GM18951 (cell line): ENCODE data around the gene ERF.

Source experiments
- POLR2A ChIP-seq: IDR thresholded peaks from 4 replicates; pipeline ENCODE4 v1.6.1; 2011; ENCODE audit warnings: mild to moderate bottlenecking; ENCODE audit not compliant: insufficient read length, insufficient read depth; ENCODE audit errors: extremely low read depth
- in situ Hi-C: fragments of 300-500 bp; cut with MboI; formaldehyde crosslinking; loops from one replicate; pipeline ENCODE4 v1.12.0; 2022; ENCODE audit warnings: low sequenced_read_pairs, mixed read lengths, inconsistent platforms; ENCODE audit not compliant: unreplicated experiment

The ERF gene

DNA sequence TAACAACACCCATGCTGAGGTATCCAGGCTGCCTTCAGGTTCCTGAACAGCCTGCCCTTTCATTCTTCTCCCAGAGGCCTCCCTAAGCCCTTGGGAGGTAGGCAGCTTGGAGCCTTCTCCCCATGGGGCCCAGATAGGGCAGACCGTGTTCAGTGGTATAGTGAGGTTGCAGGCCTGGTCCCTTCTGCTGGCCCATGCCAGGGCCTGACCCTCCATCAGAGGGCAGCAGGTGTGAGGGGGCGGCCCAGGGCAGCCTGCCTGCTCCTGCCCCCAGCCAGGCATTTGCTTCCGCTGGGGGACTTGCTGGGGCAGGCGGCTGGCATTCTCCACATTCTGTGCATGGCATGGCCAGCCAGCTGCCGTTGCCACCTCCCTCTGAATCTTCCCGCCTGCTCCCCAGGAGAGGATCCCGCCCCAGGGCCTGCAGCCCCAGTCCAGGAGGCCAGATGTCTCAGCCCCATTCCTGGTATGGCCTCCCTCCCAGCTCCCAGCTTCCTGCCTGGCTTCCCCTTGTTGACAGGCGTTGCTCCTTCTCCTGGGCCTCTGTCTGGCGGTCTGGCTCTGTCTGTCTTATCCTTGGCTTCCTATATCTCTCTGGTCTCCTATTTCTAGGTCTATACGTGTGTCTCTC lies 23.0 kb upstream of the ERF start:
- in situ Hi-C loops, result loop anchor here (25.0 kb wide), 1 partner anchor 166 kb away; no protein-coding TSS in a partner anchor

DNA sequence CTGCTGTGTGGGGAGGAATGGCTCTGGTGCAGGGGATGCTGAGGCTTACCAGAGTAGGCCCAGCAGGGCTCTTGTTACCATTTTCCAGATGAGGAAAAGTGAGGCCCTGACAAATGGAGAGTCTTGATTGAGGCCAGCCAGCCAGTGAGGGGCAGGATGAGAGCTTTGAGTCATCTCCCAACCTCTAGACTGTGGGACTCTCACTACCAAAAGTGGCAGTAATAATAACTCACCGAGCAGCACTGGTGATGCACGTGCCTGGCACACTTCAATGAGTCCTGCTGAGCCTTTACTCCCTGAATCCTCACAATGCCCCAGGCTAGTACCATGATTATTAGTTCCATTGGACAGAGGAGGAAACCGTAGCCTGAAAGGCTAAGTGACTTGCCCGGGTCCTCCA lies 21.9 kb upstream of the ERF start:
- in situ Hi-C loops, result loop anchor here (25.0 kb wide), 1 partner anchor 165 kb away; no protein-coding TSS in a partner anchor
- no peak for TF ChIP-seq POLR2A

More for the DNA sequence above, 23.0 kb upstream of the ERF start:
- TF ChIP-seq POLR2A, result no peak

DNA sequence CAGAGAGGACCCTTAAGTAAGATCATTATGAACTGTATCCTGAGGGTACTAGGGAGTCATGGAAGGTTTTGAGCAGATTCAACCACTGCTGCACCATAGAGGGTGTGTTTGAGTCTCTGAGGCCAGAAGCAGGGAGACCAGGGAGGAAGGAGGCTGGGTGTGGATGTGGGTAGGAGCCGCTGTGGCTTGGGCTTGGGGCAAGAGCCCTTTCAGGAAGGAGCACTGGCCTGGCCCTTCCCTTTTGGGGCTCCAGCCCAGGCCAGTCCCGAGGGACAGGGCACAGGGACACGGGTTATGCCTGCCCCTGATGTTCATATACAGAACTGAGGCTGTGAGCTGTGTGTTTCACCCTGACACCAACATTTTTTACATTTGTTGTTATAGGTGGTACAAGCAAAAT lies 21.4 kb upstream of the ERF start:
- in situ Hi-C loops, result loop anchor here (25.0 kb wide), 1 partner anchor 164 kb away; no protein-coding TSS in a partner anchor
- no peak for TF ChIP-seq POLR2A

DNA sequence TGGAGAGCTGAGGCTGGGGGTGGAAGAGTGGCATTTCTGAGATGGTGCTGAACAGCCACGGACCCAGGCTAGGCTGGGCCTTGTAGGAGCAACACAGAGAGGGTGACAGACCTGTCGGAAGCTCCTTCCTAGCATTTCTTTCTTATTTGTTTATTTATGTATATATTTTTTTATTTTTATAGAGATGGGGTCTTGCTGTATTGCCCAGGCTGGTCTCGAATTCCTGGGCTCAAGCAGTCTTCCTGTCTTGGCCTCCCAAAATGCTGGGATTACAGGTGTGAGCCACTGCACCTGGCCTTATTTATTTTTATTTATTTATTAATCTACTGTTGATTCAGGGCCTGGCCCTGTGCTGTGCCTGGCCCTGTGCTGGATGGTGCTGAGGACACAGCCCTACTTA lies 20.6 kb upstream of the ERF start:
- in situ Hi-C loops, result loop anchor here (25.0 kb wide), 1 partner anchor 163 kb away; no protein-coding TSS in a partner anchor
- TF ChIP-seq POLR2A, result no peak

DNA sequence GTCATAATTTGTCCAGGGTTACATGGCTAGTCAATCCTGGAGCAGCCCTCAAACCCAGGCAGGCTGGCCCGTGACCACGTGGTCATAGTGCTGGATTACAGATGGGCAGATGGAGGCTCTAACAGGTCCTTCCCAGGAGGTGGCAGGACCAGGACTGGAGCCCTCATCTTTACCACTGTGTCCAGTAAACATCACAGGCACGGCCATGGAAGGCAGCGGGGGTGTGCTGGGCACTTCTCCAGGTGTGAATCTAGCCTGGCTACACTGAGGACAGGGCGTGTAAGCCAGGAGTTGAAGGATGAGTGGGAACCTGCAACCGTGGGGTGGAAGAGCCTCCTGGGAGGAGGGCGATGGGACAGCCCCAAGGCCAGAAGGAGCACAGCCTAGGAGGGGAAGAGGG lies 20.2 kb upstream of the ERF start:
- TF ChIP-seq POLR2A, result no peak
- in situ Hi-C loops, result loop anchor here (25.0 kb wide), 1 partner anchor 163 kb away; no protein-coding TSS in a partner anchor

DNA sequence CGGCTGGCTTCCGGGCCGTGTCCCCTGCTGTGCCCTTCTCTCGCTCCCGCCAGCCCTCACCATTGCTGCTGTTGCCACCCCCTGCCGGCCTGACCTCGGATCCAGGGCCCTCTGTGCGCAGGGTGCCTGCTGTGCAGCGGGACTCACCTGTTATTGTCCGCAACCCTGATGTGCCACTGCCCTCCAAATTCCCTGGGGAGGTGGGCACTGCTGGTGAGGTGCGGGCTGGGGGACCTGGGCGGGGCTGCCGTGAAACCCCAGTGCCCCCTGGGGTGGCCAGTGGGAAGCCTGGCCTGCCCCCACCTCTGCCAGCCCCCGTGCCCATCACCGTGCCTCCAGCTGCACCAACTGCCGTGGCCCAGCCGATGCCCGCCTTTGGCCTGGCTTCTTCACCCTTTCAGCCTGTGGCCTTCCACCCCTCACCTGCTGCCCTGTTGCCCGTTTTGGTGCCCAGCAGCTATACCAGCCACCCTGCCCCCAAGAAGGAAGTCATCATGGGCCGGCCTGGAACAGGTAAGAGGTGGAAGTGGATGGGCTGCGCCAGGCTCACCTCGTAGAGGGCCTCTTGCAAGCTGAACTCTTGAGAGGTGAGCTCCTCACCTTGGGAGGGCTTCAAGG lies 19.2 kb upstream of the ERF start:
- TF ChIP-seq POLR2A, result no peak
- in situ Hi-C loops, result no loop called here

DNA sequence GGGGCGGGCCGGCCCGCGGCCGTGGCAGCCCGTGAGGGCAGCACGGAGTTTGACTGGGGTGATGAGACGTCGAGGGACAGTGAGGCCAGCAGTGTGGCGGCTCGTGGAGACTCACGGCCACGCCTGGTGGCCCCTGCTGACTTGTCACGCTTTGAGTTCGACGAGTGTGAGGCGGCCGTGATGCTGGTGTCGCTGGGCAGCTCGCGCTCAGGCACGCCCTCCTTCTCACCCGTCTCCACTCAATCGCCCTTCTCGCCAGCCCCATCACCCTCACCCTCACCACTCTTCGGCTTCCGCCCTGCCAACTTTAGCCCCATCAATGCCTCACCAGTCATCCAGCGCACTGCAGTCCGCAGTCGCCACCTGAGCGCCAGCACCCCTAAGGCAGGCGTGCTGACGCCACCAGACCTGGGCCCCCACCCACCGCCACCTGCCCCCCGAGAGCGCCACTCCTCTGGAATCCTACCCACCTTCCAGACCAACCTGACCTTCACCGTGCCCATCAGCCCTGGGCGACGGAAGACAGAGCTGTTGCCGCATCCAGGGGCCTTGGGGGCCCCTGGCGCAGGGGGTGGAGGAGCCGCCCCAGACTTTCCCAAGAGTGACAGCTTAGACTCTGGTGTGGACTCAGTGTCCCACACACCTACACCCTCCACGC lies 18.6 kb upstream of the ERF start:
- TF ChIP-seq POLR2A, result no peak
- in situ Hi-C loops, result no loop called here

DNA sequence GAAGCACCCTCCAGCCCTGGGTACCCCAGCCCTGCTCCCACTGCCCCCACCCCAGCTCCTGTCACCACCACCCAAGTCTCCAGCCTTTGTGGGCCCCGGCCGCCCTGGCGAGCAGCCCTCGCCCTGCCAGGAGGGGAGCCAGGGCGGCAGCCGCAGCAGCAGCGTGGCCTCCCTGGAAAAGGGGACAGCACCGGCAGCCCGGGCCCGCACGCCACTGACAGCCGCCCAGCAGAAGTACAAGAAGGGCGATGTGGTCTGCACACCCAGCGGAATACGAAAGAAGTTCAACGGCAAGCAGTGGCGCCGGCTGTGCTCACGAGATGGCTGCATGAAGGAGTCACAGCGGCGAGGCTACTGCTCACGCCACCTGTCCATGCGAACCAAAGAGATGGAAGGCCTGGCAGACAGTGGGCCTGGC lies 18.1 kb upstream of the ERF start:
- in situ Hi-C loops, result no loop called here
- no peak for TF ChIP-seq POLR2A

DNA sequence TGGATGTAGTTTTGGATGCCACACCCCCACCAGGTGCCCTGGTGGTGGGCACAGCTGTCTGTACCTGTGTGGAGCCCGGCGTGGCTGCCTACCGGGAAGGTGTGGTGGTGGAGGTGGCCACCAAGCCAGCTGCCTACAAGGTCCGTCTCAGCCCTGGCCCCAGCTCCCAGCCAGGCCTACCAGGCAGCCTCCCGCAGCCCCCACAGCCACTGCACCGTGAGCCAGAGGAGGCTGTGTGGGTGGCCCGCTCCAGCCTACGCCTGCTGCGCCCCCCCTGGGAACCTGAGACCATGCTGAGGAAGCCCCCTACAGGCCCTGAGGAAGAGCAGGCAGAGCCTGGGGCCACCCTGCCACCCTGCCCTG lies 17.6 kb upstream of the ERF start:
- in situ Hi-C loops, result no loop called here
- TF ChIP-seq POLR2A, result no peak

DNA sequence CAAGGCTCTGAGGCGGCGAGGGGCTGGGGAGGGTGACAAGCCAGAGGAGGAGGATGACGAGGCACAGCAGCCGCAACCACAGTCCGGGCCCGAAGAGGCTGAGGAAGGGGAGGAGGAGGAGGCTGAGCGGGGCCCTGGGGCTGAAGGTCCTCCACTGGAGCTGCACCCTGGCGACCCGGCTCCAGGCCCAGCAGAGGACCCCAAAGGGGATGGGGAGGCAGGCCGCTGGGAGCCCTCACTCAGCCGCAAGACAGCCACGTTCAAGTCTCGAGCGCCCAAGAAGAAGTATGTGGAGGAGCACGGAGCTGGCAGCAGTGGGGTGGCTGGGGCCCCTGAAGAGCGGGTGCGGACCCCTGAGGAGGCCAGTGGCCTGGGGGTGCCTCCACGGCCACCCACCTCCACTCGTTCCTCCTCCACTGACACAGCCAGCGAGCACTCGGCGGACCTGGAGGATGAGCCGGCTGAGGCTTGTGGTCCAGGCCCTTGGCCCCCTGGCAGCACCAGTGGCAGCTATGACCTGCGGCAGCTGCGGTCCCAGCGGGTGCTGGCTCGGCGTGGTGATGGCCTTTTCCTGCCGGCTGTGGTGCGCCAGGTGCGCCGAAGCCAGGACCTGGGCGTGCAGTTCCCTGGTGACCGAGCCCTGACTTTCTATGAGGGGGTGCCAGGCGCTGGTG lies 17.1 kb upstream of the ERF start:
- TF ChIP-seq POLR2A, result no peak
- in situ Hi-C loops, result no loop called here

DNA sequence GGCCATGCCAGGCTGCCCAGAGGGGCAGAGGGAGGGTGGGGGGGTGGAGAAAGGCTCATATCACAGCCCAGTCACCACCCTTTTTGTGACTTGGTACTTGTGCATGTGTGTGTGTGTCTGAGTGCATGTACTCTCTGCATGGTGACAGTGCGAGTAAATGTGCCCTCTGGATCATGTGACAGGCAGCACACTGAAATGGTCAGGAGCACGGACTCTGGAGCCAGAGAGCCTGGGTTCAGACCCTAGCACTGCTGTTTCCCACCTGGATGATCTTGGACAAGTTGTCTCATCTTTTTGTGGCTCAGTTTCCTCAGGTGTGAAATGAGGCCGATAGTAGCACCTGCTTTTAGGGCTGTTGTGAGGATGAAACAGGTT lies 16.1 kb upstream of the ERF start:
- in situ Hi-C loops, result no loop called here

DNA sequence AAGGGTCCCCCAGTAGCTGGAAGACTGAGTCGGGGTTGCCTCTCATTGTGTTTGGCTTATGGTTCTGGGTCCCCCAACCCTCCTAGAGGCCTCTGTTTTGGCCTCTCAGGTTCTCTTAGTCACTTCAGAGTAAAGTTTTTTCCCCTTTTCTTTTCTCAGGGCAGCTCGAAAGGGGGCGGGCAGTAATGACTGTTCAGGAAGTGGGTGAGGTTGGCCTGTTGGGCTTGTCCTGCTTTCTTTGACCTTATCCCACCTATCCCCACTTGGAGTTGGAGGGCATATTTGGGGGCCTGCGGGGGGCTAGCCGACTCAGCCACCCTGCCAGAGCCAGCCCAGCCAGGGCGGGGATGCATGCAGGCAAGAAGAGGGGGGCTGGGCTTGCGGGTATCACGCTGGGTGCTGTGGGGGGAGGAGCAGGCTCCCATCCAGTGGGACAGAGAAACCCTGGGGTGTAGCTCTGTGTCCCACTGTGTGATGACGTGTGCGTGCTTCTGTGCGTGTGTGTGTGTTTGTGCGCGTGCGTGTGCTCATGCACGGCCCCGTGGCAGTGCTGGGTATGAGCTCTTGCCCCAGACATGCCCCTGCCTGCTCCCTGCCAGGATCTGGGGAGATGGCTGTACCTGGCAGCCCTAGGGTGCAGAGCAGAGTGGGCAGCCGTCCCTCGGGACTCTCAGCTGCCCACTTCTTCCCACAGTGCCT lies 15.6 kb upstream of the ERF start:
- in situ Hi-C loops, result no loop called here

More for the DNA sequence above, 16.1 kb upstream of the ERF start:
- TF ChIP-seq POLR2A, result no peak

More for the DNA sequence above, 15.6 kb upstream of the ERF start:
- TF ChIP-seq POLR2A, result peak; percentile 55
